ENCODE results near the gene PXDC1.
"Not testable (repeated sequence)": the region's sequence is repeated elsewhere in the genome, so short reads cannot be mapped to it uniquely, and the experiment has no call there.

The PXDC1 gene

DNA sequence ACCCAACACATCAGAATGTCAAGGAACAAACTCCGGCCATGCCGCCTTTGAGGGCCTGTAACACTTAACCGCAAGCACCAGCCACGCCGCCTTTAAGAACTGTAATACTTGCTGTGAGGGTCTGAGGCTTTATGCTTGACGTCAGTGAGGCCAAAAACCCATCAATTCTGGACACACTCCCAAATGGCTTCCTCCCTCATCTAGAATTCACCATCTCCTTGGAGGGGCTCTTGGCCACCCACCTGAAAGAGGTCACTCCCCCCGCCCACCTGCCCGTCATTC, 10.4 kb upstream of the PXDC1 start:
- no peak for DNase-seq

DNA sequence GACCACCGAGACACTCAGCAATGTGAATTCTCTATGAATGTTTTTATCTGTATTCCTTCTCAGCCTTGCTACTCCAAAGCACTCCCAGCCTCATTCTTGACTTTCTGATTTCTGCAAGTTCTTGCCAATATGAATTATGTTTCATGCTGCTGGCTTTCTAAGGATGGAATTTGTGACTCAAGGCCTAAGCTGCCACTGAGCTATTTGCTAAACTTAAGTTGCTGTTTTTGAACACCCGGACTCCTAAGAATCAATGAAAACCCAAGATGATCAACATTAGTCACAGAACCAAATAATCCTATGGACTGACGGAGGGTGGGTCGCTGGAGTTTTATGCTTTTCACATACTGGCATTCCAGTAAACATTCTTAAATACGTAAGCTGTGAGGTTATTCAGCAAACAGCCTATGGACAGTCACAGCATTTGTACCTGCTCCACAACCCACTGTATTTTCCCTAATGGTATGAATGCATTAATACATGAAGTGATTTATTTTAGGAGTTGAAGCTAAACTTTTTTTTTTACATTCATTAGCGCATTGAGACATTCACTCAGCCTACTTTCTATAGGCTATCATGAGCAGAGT, 8.2 kb upstream of the PXDC1 start:
- DNase-seq, result no peak

DNA sequence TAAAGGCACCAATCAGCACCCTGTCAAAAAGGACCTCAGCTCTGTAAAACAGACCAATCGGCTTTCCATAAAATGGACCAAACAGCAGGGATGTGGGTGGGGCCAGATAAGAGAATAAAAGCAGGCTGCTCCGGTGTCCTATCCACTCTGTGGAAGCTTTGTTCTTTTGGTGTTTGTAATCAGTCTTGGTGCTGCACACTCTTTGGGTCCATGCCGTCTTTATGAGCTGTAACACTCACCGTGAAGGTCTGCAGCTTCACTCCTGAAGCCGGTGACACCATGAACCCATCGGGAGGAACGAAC, 7.3 kb upstream of the PXDC1 start:
- no peak for DNase-seq

DNA sequence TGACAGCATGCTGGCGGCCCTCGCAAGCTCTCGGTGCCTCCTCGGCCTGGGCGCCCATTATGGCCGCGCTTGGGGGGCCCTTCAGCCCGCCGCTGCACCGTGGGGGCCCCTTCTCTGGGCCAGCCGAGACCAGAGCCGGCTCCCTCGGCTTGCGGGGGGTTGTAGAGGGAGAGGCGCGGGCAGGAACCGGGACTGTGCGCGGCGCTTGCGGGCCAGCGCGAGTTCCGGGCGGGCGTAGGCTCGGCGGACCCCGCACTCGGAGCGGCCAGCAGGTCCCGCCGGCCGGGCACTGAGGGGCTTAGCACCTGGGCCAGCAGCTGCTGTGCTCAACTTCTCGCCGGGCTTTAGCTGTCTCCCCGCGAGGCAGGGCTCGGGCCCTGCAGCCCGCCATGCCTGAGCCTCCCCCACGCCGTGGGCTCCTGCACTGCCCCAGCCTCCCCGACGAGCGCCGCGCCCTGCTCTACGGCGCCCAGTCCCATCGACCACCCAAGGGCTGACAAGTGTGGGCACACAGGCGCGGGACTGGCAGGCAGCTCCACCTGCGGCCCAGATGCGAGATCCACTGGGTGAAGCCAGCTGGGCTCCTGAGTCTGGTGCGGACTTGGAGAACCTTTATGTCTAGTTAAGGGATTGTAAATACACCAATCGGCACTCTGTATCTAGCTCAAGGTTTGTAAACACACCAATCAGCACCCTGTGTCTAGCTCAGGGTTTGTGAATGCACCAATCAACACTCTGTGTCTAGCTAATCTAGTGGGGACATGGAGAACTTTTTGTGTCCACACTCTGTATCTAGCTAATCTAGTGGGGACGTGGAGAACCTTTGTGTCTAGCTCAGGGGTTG, 6.7 kb upstream of the PXDC1 start:
- DNase-seq, result not testable (repeated sequence)

DNA sequence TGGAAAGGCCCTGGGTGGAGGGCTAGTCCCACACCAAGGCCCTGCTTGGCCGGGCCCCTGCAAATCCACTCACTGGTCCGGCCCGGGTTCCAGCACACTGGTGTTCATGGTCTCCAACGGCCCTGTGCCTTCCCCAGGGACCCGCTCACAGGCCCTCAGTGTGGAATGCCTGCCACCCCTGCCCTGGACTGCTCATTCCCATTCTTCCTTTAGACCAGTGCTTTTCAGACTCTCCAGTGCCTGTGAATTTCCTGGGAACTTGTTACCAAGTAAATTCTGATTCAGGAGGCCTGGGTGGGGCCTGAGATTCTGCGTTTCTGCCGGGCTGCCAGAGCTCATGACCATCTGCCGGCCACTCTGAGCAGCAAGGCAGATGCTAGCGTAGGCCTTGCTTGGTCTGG, 5.7 kb upstream of the PXDC1 start:
- DNase-seq, result peak; percentile 10

DNA sequence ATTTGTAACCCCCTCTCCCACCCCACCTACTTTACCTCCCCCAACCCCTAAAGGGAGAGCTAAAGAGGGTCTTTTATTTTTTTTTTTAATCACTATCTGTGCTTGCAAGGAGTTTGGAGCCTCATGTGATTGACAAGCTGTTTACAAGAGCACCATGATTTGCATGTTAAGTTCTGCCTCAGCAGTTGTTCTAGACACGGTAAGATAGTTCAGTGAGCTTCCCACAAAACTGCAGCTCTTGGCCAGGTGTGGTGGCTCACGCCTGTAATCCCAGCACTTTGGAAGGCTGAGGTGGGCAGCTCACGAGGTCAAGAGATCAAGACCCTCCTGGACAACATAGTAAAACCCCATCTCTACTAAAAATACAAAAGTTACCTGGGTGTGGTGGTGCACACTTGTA, 5.0 kb upstream of the PXDC1 start:
- DNase-seq, result peak; percentile 27

DNA sequence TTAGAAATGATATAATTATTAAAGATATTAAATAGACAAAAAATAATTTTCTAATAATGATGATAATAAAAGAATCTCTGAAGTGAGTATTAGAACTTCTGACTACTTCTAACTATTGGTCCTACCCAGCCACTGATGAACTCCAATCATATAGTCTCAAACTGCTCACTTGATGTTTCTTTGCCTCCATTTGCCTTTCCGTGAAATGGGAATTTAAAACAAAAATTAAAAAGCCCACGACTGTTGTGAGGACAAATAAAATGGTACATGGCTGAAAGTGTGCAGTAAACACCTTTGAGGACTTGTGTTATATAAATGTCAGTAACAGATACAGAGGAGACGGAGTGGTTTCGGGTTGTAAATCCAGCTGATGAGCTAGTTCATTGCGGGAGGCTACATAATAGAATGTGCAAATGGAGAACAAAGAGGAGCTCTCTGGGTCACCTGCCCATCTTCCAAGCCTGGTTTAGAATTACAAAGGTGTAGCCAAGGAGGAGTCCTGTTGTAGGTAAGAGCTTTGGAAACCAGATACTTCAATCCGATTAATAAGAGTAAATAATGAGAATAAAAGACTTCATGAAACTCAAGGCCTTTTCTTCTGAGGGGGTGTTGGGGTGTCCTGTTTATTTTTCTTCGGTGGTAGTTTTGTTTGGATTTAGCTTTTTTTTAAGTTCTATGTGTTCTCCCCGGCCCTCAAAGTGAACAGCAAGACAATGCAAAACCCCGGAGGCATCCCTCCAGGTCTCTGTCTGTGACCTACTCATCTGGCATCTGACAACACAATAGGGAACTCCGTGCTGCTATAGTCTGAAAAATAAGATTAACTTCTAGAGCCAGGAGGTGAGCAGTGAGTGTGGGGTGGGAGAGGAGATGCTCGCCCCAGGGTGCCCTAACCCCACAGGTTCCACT, 4.4 kb upstream of the PXDC1 start:
- DNase-seq, result peak; percentile 58

DNA sequence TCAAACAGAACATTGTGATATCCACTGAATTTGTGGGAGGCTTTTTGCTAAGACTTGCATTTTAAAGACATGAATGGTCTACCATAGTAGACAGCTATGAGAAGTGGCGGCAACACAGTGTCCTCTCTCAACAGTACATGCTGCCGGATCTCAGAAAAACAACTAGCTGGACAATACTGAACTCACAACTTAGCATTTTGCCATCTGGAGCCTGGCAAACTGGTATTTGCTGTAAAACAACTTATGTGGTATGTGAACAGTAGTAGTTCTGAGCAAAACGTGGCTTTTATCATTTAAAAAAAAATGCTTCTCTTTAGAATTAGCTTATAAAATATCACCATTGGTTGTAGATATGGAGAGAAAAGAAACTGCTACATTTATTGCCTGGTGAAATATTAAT, 3.3 kb upstream of the PXDC1 start:
- DNase-seq, result no peak

DNA sequence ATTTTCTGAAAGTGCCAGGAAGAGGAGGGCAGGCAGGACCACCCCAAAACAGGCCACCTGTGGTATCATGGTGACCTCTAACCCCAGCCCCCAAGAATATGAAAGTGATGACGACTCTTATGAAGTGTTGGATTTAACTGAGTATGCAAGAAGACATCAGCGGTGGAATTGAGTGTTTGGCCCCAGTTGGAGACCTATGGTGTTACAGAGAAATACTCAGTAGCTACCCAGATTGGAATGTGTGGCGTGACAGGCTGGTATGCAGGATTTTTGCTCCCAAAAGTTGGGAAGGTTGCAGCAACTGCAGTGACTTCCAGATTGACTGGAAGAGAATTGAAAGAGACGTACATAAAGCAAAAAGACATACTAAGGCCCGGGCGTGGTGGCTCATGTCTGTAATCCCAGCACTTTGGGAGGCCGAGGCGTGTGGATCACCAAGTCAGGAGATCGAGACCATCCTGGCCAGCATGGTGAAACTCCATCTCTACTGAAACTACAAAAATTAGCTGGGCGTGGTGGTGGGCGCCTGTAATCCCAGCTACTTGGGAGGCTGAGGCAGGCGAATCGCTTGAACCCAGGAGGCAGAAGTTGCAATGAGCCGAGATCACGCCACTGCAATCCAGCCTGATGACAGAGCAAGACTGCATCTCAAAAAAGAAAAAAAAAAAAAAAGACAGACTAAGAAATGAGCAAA, 2.7 kb upstream of the PXDC1 start:
- DNase-seq, result not testable (repeated sequence)

DNA sequence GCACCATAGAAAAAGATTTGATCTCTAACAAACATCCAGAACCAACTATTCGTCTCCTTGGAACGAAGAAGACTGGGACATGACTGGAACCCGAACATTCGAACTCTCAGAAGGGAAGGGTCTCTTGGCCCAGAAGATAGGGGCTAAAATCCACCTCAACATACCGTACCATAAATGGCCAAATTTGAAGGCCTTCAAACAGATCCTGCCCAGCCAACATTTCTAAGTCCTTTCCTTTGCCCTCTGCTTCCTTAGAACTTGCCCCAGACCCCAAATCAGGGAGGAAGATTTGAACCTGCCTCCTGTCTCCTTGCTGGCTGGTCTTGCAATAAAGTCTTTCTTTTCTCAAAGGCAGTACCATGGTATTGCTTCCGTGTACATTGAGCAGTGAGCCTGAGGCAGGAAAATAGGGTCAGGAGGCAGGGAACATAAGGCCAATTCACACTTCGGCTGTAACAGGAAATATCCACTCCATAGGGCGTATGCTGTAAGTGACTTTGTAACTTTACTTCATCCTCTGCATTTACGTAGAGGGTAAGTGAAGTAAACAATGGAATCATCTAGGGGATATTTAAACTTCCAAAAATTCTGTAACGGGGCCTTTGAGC, 1.8 kb upstream of the PXDC1 start:
- no peak for DNase-seq

DNA sequence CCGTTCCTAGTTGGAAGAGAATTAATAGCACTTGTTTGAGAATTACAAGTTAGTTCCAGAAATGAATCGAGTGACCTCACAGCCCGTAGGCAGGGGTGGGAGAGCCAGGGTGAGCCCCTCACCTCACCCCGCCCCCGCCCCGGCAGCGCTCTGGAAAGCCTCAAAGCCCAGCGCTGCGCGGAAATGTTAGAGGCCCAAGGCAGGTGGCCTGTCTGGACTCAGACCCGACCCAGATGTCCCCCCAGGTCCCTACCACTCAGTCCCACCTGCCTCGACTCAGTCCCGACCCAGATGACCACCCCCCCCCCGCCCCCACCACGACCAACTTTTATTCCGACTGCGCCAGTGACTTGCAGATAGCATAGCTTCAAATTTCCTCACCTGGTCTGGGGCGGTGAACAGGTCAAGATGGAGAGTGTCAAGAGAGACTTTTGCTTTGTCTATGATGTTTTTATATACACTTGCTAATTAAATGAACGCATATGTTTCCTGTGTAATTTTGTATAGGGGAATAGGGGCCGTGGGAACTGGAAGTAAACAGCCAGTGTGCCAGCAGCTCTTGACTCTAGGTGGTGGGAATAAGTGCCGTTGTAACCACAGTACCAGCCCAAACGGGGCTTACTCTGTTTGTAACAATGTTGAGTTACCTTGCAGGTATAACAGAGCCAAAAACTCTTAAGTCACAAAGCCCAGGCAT, 1.2 kb upstream of the PXDC1 start:
- DNase-seq, result no peak

DNA sequence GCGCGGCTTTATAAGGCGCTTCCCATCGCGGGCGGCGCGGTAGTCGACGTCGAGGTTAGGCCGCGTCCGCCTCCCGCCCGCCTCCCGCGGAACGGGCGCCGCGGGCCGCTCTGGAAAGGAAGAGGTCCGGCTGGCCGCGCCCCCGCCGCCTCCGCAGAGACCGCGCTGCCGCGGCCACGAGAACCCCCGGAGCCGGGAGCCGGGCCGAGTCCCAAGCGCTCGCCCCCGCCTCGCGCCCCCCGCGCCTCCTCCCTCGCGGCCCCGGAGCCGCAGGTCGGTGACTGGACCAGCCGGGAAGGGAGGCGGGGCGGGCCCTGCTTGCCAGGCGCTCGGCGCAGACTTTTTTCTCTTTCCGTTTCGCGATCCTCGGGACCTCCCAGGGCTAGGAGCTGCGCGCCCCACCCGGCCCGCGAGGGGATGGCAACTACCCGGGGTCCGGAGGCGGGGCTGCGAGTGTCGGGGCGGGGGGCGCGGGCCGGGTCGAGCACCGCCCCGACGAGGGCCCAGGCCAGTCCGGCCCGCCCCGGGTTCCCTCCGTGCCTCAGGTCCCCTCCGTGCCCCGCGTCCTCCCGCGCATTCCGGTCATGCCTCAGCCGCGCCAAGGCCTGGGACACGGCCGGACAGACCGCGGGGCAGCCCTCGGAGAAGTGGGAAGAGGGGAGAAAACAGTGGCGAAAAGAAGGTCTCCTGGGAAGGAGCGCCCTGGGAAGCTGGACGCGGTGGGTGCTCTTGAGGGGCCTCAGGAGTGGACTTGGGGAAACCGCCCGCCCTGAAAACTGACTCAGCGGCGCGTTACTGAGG, 417 bp upstream of the PXDC1 start:
- DNase-seq, result peak; percentile 75

DNA sequence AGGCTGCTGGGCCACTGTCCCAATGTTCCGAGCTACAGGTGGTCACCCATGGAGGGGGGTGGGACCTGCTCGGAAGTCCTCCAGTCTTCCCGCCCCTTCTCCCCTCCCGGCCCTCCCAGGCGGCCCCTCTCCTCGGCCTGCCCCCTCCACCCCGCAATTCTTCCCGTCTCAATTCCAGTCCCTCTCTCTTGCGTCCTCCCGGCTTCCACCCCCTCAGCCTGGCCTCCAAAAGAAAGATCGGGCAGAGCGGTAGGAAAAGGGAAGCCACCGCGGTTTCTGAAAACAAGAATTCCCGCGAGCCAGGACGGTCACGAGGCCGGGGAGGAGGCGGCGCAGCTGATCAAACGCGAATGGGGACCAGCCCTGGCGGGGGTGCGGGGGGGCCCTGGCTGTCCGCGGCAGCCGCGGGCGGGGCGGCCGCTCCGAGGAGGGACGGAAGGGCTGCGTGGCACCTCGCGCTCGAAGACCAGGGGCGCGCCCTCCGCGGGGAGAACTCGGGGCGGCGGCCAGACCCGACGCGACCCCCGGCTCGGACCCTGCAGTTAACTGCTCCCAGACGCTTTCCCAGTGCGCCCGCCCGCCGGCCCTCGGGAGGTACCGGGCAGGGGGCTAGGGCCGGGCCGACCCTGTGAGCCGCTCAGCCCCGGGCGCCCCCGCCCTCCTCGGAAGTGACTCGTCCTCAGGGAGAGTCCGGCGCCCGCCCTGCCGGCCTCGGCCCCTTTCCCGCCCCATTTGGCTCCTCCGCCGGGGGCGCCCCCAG, 1.0 kb downstream of the PXDC1 start:
- peak; percentile 32 for DNase-seq

DNA sequence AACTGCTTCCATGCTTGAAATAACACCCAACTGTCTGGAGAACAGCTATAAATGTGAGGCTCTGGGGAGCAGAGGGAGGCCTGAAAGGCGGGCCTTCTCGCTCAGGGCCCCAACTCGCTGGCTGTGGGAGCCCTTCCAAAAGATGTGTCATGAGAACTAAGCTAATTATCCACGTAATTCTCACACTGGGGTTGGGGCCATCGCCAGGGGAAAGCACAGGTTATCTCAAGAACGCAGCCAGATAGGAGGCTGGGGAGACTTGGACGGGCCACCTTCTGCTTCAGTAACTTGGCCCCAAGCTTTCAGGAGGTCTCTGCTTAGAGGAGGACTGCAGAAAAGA, 1.6 kb downstream of the PXDC1 start:
- no peak for DNase-seq

DNA sequence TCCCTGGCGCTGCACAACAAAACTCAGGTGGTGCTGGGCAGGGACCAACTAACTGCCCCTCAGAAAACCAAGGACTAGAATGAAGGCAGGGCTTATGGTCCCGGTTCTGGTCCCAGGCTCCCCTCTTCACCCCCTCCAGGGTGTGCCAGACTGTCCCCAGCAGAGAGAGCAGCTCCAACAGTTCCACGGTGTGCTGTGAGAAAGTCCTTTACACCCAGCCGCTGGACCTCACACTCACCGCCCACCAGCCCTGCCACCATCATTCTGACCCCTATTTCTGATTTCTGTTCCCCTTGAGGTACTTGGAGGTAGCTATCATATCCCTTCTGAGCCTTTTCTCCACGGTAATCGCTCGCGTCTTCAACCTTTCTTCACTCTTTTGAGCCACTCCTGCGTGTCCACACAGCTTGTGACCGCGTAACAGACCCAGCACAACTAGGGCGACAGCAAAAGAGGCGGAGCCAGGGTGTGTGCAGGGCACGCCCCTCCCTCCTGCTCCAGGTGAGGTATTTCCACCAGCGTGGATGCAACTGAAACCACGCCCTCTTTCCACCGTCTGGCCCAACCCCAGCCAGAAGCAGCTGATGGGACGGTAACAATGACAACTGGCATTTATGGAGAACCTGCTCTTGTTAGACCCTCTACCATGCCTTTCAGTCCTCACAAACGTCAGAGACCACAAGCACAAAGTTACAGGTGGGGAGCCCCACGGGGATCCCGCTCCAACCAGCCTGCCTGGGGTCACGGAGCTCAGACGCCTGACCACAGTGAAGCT, 2.3 kb downstream of the PXDC1 start:
- DNase-seq, result no peak

DNA sequence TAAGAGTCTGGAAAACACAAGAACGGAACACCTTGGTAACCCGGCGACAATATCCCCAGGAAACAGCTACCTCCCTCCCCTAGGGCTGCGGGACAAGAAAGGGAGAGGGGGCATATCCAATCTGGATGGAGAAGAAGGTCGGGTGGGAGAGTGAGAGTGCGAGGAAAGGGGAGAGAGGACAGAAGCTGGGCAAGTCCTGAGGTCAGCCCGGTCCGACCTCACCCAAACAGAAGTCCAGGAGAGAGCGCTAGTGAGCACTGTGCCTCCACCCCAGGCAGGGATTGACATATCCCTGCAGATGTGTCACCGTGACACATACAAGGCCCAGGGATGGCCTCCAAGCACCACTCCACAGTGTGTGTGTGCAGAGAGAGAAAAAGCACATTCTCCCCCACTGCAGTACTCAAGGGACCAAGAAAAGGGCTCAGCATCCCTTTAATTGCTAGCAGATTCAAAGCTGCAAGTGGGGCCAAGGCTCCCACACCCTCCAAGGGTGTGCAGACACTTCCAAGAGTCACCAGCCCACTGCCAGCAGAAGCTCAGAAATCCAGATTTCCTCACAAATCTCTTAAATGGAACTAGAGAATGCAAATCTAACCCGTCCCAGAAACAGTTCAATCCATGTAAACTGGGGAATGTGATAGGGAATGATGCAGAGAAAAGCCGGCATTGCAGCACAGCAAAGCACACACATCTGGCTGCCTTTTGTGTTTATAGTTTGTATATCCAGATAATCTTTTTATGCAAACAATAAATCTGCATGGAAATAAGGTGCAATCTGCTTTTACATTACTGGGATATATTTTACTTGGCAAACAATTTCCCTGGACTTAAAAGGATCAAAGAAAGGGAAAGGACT, 3.1 kb downstream of the PXDC1 start:
- no peak for DNase-seq

DNA sequence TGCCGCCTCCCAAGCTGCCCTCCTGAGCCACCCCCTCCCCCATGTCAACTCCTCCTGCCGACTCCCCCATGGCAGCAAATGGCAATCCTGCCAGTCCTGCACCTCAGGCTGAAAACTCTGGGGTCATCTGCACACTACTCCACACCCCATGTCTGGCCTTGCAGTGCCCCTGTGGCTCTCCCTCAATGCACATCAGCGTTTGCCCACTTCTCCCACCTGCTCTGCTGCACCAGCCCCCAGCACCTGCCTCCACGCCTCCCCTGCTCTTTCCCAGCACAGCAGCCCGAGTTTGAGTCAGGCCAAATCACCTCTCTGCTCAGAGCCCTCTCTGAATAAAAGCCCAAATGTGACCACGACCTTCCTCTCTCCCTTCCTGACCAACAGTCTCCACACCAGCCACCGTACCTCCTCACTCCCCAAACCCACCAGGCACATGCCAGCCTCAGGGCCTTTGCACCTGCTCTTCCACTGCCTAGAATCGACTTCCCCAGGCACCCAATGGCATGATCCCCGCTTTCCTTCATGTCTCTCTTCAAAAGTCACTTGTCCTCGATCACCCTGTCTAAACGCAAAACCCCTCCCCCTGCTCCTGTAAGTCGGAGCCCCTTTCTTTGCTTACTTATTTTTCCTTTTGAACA, 4.3 kb downstream of the PXDC1 start:
- no peak for DNase-seq

DNA sequence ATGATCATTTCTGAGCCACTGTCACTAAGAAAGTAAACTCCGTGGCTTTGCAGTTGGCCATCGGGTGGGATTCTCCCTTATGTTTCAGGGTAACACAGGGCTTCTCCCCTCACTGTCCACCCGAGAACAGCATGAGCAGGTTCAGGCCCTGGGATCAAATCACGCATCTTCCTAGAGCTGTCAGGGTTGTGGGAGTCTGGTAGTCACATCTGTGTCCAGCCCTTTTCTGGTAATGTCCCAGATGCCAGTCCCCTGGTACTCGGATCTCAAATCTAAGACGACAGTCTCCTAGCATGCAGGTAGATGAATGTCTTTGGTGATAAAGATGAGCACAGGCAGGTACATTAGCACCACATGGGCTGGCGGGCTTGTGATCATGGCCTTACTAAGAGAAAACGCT, 4.8 kb downstream of the PXDC1 start:
- no peak for DNase-seq
